GM18511 (cell line): ENCODE results near the gene DGAT2.

ENCODE experiments used
- ATAC-seq: cut with Tn5 transposase; IDR thresholded peaks from one replicate; pipeline ENCODE4 v1.9.1; 2021; ENCODE audit warnings: mild to moderate bottlenecking, moderate library complexity; ENCODE audit not compliant: unreplicated experiment

The DGAT2 gene

DNA sequence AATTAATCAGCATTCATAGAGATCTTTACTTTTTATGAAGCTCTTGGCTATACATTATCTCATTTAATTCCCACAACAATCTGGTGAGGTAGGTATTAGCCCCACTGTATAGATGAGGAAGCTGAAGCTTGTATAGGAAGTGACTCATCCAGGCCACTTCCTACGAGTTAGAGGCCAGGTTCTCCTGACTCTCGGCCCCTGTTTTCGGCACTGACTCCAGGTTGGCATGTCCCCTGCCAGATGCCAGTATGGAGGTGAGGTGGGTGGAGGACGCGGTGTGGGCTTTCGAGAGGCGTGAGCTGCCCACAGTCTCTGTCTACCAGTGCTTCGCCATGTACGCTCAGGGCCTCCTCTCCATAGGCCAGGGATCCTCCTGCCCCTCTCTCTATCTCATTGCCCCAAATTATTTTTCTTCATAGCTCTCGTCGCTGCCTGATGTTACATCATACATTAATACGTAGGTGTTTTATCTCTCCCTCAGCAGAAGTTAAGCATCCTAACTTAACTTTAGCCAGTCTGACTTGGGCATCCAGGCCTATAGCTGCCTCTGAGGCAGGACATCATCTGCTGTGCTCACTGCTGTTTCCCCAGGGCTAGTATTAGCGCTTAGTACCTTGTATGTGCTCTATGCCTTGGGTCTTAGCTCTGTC, 9.0 kb downstream of the DGAT2 start:
- ATAC-seq = no peak

GRCh38 chr11:75778962-75779361, 10.4 kb downstream of the DGAT2 start:
- ATAC-seq = no peak

GRCh38 chr11:75779960-75780359, 11.4 kb downstream of the DGAT2 start:
- no peak for ATAC-seq

- ATAC-seq = no peak
Observed at GRCh38 chr11:75780888-75781287, 12.3 kb downstream of the DGAT2 start.

DNA sequence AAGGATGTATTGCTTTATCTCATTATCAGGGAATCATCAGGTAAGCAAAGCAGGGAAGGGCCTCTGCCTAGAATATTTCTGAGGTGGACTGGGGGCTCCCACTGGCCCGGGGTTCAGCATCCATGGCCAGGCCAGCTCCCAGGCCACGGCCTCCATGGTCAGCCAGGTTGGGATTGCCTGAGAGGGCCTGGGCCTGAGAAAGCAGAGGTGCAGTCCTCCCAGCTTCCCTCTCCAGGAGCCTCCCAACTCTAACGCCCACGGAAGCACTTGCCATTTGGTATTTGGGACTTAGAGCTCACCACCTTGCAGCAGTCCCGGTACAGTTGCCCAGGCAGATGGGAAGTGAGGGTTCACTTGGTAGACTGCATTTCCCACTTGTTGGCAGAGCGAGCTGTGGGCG, 12.7 kb downstream of the DGAT2 start:
- ATAC-seq = no peak

DNA sequence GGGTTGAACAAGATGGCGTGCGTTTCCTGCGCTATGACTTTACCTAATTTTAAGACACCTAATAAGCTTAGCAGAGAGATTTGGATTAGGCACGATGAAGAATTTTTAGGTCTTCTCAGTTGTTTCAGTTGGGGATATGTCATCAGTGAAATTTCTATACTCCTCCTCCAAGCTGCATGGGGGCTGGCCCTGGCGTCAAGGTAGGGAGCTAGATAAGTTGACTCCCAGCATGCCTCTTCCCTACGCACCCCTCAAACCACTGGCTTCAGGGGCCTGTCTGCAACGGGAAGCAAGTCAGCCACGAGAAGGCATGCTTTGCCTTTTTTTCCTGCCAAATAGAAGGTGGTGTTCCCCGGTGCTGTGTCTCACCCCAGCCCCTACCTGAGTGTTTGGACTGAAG, 13.3 kb downstream of the DGAT2 start:
- no peak for ATAC-seq

DNA sequence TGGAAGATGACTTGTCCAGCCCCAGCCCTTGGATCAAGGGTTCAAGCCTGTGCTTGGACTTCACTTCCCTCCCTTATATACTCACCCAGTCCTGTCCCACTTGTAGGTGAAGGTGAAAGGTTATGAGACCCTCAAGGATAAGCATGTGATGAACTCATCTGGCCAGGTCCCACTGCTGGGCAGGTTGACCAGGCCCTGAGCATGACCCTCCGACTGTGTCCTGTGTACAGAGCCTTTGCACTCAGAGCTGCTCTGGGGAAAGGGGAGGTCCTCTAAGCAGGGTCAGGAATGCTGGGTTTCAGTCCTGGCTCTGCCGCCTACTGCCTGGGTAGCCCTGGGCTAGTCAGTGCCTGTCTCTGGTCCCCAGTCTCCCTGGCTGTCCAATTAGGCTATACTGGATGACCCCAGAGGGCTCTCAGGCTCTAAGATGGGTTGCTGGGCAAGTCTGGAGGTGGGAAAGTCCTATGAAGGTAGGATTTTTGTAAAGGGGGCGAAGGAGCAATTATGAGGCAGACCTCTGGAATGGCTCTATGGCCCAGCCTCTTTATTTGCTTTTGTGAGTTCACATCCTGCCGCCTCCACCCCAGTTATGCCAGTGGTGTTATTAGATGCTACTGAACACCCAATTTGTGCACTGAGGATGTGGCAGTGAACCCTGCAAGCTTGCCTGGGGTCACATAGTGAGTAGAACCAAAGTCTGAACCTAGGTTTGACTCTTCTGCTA, 14.1 kb downstream of the DGAT2 start:
- ATAC-seq = no peak

DNA sequence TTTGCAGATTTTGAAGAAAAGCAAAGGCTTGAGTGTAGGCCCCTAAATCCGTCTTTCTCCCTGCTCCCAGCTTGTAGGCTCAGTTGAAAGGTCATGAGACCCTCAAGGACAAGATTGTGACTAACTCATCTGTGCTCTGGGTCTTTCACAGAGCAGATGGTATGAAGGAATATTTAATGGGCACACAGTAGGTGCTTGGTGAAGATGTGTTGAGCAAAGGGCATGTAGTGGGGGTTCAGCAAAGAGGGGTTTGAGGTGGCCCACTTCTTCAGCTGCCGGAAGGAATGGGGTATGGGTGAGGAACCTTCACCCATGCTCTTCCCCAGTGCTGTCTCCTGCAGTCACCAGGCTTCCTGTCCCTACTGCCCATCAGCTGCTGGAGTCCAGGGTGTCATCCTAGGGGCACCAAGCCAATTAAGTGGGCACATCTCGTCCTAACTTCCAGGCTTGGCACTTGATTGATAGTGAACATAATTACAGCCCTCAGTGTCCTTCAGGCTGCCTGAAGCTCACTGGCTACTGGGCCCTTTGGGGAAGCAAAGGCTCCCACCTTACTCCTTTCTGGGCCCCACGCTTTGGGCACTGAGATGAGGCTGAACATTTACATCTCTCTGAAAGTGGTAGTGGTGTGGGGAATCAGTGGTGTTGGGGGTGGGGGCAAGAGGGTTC, 15.0 kb downstream of the DGAT2 start:
- ATAC-seq = no peak

DNA sequence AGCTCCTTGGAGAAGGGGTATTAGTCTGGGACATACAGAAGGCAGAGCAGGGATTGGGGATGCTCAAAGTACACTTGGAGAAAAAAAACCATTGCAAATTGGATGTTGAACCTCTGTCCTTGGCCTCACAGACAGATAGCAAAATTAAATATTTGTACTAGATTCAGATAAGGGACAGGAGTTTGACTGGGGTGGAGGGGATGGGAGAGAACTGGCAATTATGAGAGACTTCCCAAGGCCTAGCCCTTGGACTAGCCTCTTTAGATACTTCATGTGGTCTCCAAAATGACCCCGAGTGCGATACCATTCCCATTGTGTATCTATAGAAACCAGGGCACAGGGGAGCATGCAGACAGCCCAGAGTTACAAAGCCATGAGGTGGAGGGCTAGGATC, 15.5 kb downstream of the DGAT2 start:
- no peak for ATAC-seq

DNA sequence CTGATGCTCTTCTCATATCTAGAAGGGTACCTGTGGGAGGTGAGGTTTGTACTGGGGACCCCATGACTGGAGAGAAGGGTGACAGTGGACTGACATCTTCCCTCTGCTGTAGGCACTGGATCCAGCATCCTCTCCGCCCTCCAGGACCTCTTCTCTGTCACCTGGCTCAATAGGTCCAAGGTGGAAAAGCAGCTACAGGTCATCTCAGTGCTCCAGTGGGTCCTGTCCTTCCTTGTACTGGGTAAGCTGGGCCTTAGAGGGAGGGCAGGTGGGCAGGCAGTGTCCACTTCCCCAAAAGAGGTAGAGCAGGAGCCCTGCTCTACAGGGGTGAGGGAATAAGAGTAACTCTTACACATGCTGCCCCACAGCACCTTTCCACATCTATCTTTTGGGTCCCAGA, 15.9 kb downstream of the DGAT2 start:
- ATAC-seq = no peak

GRCh38 chr11:75785187-75785586, 16.6 kb downstream of the DGAT2 start:
- ATAC-seq = no peak

GRCh38 chr11:75786101-75786736, 17.6 kb downstream of the DGAT2 start:
- ATAC-seq = peak; percentile 84

- ATAC-seq = no peak
Observed at GRCh38 chr11:75789521-75789920, 20.9 kb downstream of the DGAT2 start.

- ATAC-seq = no peak
Observed at GRCh38 chr11:75790986-75791385, 22.4 kb downstream of the DGAT2 start.

GRCh38 chr11:75792127-75792731, 23.7 kb downstream of the DGAT2 start:
- ATAC-seq = no peak

- no peak for ATAC-seq
Observed at GRCh38 chr11:75792997-75793800, 24.6 kb downstream of the DGAT2 start.

DNA sequence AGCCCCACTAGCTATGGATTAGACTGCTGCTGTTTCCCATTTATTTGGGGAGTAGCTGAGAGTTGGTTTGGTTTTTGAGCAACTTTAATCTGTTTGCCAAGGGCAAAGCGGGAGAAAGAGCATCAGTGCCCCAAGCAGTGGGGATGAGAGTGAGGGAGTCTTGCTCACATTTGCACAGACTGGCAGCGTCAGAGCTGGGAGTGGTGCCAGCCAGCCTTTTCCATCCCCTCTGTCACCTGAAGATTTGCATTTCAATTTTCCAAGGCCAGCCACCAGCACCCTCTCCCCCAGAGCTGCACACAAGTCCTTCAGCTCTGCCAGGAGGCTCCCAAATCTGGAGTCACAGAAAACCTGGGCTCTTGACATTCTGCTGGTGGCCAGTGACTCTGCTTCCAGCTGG, 25.4 kb downstream of the DGAT2 start:
- no peak for ATAC-seq

DNA sequence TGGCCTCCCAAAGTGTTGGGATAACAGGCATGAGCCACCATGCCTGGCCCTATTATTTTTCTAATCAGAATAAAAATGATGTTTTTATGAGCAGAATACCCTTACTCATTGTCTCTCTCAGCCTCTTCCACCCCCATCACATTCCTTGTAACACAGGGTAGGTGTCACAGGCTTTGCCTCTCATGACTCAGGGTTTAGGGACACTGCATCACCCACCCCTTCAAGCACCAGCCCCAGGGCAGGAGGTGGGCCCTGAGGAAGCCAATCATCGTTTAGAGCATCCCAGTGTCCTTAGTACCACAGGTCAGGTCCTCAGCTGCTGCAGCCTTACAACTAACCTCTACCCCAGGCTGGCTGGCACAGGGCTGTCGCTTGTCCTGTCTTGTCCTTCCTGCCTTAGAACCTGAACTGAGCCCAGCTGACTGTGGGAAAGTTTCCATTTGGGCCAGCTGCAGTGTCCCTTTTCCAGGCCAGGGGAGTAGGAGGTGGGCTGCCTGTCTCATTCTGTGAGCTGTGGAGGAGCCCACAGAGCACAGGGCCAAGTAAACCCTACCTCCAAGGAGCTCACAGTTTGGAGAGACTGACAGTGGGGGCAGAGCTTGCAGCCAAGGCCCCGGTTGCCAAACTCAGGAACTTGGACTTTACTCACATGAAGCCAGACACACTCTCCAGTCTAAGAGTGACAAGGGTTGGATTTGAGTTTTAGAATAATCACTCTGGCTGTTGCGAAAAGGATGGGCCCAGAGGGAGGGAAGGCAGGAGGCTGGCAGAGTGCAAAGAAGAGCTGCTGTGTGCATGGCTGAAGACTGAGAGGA, 26.9 kb downstream of the DGAT2 start:
- ATAC-seq = no peak

GRCh38 chr11:75796091-75796435, 27.5 kb downstream of the DGAT2 start:
- ATAC-seq = no peak

DNA sequence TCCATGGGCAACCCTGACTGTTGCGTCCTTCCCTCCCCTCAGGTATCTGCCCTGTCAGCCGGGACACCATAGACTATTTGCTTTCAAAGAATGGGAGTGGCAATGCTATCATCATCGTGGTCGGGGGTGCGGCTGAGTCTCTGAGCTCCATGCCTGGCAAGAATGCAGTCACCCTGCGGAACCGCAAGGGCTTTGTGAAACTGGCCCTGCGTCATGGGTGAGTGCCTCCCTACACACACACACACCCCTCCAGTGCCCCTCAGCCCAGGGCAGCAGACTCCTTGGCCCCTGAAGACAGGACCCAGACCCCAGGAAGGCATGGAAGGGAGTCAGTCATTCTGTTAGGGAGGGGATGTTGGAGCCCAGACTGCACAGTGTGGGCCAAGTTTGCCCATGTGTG, 28.5 kb downstream of the DGAT2 start:
- ATAC-seq = no peak
